GM12801 (cell line): ENCODE data around the gene DNAH8.

Experiments
- CTCF ChIP-seq: IDR thresholded peaks from one replicate; pipeline ENCODE4 v1.5.1; 2011; ENCODE audit warnings: control low read depth; ENCODE audit not compliant: insufficient read length; ENCODE audit errors: extremely low read depth

DNAH8 gene

GRCh38 chr6:38789256-38789655, 74.1 kb downstream of the DNAH8 start:
- TF ChIP-seq CTCF, result no peak

DNA sequence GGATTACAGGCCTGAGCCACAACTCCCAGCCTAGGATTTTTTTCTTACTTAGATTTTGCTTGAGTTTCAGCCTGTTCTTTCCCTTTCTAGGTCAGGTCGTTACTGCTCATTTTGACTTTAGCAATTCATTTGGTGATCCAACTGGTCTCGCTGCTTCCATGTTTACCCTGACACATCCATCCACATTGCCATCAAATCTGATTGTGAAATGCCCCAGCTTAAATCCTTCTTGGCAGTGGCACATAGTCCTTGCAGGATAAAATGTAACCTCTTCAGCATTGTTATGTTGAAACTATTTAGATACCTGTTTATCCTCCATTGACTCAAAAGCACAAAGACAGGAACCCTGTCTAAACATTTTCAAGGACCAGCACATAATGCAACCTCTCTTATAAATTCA, 77.2 kb downstream of the DNAH8 start:
- TF ChIP-seq CTCF, result no peak

DNA sequence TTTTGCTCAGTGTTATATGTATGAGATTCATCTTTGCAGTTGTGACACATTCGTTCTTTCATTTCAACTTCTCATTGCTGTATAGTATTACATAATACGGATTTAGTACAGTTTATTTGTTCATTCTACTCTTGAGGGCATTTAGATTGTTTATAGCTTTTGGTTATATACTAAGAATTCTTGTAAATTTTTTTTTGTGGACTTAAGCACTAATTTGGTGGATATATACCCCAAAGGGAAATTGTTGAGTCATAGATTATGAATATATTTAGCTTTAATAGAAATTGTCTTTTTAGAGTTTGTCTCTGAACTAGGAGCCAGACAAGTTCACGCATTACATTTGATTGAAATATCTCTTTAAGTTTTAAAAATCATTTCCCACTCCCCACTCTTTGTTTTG, 79.6 kb downstream of the DNAH8 start:
- TF ChIP-seq CTCF, result no peak

DNA sequence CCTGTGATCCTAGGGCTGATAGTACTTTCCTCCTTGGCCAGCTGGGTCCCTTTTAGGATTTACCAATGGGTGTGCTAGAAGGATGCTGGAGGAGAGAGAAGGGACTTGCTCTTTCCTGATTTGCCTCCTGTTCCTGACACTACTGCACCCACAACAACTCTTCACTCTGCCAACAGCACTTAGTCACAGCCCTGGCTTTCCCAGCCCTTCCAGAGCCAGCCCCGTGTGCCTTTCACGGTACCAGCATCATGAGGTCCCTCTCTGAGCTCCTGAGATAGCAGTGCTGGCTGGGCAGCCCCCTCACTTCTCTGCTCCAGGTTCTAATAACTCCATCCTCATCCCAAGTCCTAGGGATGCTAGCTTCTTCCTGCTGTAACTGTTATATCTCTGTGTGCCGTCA, 80.9 kb downstream of the DNAH8 start:
- TF ChIP-seq CTCF, result no peak

DNA sequence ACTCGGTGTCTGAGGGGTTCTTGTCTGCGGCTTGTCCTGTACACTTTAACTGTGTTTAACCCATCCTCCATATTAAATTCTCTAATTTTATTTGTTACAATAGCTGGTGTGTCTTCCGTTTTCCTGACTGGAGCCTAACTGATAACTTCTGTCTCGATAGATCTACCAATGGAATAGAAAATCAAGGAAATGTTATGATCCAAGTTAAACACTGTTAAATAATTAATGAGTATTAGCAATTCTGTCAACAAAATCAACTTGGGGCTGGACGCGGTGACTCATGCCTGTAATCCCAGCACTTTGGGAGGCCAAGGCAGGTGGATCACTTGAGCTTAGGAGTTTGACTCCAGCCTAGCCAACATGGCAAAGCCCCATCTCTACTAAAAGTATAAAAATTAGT, 81.7 kb downstream of the DNAH8 start:
- no peak for TF ChIP-seq CTCF

DNA sequence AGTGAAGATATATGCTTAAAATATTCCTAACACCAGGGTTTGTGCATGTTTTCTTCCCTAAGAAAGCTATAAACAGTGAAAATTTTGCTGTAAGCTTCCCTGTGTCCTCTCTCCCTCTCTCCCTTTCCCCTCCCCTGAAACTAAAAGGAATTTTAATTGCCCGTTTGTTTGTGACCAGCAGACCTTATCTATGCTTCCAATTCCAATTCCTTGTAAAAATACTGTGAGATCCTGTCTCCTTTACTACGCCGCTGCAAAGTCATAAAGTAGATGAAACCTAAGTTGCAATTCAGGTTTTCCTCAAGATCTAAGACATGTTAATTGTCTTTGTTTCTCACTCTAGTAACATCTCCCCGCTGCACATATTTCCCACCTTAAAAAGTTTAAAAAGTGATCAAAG, 82.3 kb downstream of the DNAH8 start:
- TF ChIP-seq CTCF, result no peak

DNA sequence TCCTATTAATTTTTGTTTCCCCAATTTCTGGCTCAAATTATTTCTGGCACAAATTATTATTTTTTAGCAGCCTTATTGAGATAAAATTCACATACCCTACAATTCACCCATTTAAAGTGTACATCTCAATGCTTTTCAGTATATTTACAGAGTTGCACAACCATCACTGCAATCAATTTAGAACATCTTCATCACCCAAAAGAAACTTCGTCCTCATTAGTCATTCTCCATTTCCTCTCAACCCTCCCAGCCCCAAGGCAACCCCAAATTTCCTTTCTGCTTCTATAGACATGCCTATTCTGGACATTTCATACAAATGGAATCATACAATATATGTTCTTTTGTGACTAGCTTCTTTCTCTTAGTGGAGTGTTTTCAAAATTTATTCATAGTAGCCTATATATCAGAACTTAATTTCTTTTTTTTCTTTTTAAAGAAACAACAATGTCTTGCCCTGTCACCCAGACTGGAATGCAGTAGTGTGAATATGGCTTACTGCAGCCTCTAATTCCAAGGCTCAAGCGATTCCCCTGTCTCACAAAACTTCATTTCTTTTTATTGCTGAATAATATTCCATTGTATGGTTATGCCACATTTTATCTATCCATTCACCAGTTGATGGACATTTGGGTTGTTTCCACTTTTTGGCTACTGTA, 84.5 kb downstream of the DNAH8 start:
- no peak for TF ChIP-seq CTCF
